ENCODE results near the gene COX4I1. TPM values are rescaled to one million over a fixed set of nuclear protein-coding genes. Genes with fewer than 3 reads are reported as not detected.

The COX4I1 gene
- total RNA-seq, 2 donors from 2014 or later, result 1,383 to 1,567 TPM

DNA sequence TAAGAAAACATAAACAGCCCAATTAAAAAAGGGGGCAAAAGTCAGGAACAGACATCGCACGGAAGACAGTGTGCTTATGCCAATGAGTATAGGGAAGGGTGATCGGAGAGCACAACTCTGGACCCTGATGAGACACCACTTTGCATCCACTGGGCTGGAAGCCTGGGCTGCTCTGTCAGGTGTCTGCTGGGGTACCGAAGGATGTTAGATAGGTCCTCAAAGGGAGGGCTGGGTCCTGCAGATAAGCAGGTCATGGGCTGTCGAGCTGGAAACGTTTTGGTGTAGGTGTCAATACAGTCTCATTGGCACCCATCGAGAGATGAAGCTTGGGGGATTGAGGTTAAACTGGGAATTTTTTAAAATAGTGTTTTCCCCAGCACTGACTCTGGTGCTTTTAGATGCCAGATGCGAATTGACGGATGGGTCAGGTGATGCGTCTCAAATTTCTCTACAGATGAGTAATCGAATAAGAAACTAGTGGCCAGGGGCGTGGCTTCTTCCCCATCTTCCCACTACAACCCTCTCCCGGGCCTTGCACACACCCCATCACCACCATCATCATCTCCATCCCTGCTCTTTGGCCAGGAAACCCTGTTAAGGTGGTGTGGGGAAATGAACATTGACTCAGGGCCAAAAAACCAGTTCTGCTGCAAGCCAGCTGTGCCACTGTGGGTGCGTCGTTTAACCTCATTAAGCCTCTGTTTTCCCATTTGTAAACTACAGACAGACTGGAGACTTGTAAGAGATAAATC is 51.7 kb downstream of the COX4I1 start:
- DNase-seq (ENCODE audit: low spot score), result peak; percentile 49
- Histone ChIP-seq H3K36me3 (no peaks in the 10 kb centered on the region), H3K27me3 (no peaks in the 10 kb centered on the region), H3K9me3 (peaks cover 0 to 4% of the 10 kb centered on the region in 2 donors), H3K4me3 (no peak overlapping the region), H3K4me1 (no peaks in the 10 kb centered on the region), H3K27ac (no peak overlapping the region)
- TF ChIP-seq, protein P1, sequence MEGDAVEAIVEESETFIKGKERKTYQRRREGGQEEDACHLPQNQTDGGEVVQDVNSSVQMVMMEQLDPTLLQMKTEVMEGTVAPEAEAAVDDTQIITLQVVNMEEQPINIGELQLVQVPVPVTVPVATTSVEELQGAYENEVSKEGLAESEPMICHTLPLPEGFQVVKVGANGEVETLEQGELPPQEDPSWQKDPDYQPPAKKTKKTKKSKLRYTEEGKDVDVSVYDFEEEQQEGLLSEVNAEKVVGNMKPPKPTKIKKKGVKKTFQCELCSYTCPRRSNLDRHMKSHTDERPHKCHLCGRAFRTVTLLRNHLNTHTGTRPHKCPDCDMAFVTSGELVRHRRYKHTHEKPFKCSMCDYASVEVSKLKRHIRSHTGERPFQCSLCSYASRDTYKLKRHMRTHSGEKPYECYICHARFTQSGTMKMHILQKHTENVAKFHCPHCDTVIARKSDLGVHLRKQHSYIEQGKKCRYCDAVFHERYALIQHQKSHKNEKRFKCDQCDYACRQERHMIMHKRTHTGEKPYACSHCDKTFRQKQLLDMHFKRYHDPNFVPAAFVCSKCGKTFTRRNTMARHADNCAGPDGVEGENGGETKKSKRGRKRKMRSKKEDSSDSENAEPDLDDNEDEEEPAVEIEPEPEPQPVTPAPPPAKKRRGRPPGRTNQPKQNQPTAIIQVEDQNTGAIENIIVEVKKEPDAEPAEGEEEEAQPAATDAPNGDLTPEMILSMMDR (IDR thresholded peaks at IDR 0.05), result no peak

- H3K4me1 ChIP-seq, result no peaks in the 10 kb centered on the region
- H3K9me3 ChIP-seq, result peaks cover 0 to 4% of the 10 kb centered on the region in 2 donors
- no peaks in the 10 kb centered on the region for H3K27me3 ChIP-seq
- DNase-seq (ENCODE audit: low spot score), result no peak
- TF ChIP-seq, protein P1 (IDR thresholded peaks at IDR 0.05), result no peak
- H3K4me3 ChIP-seq, result no peak overlapping the region
- no peak overlapping the region for H3K27ac ChIP-seq
- H3K36me3 ChIP-seq, result no peaks in the 10 kb centered on the region
These were observed 54.4 kb downstream of the COX4I1 start for GRCh38 chr16:85853547-85854545.

DNA sequence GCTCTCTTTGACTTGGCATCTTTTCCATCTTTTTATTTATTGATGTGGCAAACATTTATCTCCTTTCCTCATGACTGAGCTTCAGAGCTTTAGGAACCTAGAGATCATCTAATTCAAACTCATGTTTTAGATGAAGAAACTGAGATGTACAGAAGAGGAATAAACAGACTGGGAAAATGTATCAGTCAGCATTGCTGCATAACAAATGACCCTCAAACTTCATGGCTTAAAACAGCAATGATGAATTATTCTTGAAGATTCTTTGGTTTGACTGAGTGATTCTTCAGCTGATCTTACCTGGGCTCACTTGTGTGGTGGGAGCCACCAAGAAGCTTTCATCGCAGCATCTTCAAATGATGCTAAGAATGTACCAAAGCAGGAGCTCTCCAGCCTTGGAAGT is 55.4 kb downstream of the COX4I1 start:
- Histone ChIP-seq H3K4me1 (no peaks in the 10 kb centered on the region), H3K36me3 (no peaks in the 10 kb centered on the region), H3K9me3 (peaks cover 0 to 4% of the 10 kb centered on the region in 2 donors), H3K27ac (no peak overlapping the region), H3K4me3 (no peak overlapping the region), H3K27me3 (no peaks in the 10 kb centered on the region)
- TF ChIP-seq, protein P1 (IDR thresholded peaks at IDR 0.05), result no peak
- DNase-seq (ENCODE audit: low spot score), result no peak

DNA sequence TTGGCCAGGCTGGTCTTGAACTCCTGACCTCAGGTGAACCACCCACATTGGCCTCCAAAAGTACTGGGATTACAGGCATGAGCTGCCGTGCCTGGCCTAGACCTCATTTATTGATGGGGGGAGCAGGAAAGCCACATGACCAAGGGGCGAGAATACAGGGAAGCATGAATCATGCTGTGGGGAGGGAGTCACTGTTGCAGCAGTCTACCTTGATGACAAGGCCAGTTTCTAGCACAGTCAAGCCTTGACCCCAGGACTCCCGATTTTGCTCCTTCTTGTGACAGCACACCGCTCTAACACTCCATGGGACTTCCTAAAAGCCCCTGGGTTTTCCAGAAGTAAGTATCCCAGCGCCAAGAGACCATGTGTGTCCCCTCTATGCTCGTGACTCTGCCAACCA is 56.6 kb downstream of the COX4I1 start:
- Histone ChIP-seq H3K36me3 (no peaks in the 10 kb centered on the region), H3K4me3 (no peak overlapping the region), H3K27ac (no peak overlapping the region), H3K27me3 (no peaks in the 10 kb centered on the region), H3K4me1 (no peaks in the 10 kb centered on the region), H3K9me3 (peaks cover 0 to 4% of the 10 kb centered on the region in 2 donors)
- no peak for DNase-seq (ENCODE audit: low spot score)
- TF ChIP-seq, protein P1 (IDR thresholded peaks at IDR 0.05), result no peak

DNA sequence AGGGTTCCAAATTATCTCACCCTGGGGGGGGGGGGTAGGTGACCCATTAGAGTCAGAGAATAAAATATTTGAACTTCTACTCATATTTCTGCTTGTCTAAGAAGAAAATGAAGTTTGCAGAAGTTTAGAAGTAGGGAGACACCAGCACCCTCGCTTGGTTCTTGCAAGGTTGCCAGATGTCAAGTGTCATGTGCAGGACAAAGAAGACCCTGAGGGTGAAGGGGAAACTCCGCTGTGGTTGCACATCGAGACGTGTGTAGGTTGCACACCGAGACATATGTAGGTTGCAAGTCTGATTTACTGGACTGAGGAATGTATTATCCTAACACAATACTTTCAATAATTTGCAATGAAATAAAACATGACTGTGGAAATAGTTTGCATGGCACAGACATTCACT is 57.1 kb downstream of the COX4I1 start:
- H3K27ac ChIP-seq, result no peak overlapping the region
- H3K4me3 ChIP-seq, result no peak overlapping the region
- TF ChIP-seq, protein P1 (IDR thresholded peaks at IDR 0.05), result no peak
- no peak for DNase-seq (ENCODE audit: low spot score)
- no peaks in the 10 kb centered on the region for H3K36me3 ChIP-seq
- H3K9me3 ChIP-seq, result peaks cover 0 to 4% of the 10 kb centered on the region in 2 donors
- no peaks in the 10 kb centered on the region for H3K27me3 ChIP-seq
- no peaks in the 10 kb centered on the region for H3K4me1 ChIP-seq

Other genes with a start within 250 kb of the COX4I1 start
- 10 to 100 TPM; 37.1 to 55.7 TPM for gene GSE1, start 186.4 kb upstream of the COX4I1 start, total RNA-seq
- gene GINS2, start 110.7 kb upstream of the COX4I1 start, total RNA-seq, result under 1 TPM in 1 of 2 donors, not detected in 1; 0.15 TPM
- 1 to 10 TPM in 1 of 2 donors, under 1 TPM in 1; 0.79 to 1.4 TPM for gene C16orf74, start 48.6 kb upstream of the COX4I1 start, total RNA-seq
- gene EMC8, start 151 bp upstream of the COX4I1 start, total RNA-seq, result 10 to 100 TPM; 18.8 to 40.7 TPM
- gene IRF8, start 99.5 kb downstream of the COX4I1 start, total RNA-seq, result 10 to 100 TPM in 1 of 2 donors, 1 to 10 TPM in 1; 2.2 to 10.6 TPM